ENCODE measurements around the gene ANGPTL4.
A peak's percentile ranks its signal among the peaks of the same experiment; 100 is the strongest.
"Not testable (repeated sequence)": the region's sequence is repeated elsewhere in the genome, so short reads cannot be mapped to it uniquely, and the experiment has no call there.

The ANGPTL4 gene

DNA sequence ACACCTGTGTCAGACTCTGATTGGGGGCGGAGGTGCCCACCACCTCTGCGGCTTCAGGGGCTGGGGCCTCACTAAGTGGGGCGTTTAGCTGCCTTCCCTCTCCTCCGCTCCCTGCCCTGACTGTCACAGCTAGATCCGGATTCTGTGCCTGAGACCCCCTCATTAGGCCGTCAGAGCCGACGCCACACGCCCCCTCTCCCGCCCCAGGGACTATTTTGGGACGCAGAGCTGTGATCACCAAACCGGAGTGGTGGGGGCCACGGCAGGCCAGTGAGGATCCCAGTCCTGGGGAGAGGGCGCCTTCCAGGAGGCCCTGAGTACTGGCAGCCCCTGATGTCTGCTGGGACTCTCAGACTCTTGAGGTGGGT, 21.7 kb upstream of the ANGPTL4 start:
- TF ChIP-seq, protein P1, sequence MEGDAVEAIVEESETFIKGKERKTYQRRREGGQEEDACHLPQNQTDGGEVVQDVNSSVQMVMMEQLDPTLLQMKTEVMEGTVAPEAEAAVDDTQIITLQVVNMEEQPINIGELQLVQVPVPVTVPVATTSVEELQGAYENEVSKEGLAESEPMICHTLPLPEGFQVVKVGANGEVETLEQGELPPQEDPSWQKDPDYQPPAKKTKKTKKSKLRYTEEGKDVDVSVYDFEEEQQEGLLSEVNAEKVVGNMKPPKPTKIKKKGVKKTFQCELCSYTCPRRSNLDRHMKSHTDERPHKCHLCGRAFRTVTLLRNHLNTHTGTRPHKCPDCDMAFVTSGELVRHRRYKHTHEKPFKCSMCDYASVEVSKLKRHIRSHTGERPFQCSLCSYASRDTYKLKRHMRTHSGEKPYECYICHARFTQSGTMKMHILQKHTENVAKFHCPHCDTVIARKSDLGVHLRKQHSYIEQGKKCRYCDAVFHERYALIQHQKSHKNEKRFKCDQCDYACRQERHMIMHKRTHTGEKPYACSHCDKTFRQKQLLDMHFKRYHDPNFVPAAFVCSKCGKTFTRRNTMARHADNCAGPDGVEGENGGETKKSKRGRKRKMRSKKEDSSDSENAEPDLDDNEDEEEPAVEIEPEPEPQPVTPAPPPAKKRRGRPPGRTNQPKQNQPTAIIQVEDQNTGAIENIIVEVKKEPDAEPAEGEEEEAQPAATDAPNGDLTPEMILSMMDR (IDR thresholded peaks at IDR 0.05; ENCODE audit: extremely low read depth, insufficient read depth, missing control alignments): no peak
- in situ Hi-C loops (cut with MboI; ENCODE audit: low pct_unique_long_range_greater_than_20kb, low sequenced_read_pairs, unreplicated experiment): no loop called here
- DNase-seq (ENCODE audit: low spot score): no peak

DNA sequence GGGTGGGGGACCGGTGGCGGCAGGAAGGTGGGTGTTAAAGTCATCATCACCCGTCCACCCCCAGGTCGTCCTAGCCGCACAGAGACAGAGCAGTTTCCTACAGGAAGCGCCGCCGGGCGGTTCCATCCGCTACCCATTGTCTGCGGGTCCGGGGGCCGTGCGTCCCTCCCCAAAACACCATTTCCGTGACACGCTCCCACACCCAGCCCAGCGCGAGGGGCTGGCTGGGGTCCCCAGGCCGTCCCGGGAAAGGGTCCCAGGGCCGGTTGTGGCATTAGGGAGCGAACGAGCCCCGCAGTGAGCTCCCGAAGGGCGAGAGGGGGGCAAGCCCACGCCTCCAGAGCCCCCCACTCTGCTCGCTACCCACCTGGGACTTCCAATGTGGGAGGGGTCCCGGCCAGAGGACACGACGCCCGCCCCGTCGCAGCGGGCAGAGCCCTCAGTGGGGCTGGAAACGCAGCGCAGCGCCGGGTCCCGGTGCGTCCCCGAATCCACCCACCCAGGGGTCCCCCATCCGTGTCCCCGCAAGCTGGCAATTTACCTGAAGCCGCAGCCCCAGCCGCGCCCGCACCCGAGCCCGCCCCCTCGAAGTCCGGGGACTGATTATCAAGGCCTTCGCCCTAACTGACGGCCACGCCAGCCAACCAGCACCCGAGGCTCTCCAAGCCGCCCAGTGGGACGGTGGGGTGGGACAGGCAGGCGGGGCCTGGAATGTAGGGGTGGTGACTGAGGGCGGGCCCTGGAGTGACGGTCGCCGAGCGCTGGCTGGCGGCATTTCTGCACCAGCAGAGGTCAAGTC, 21.1 kb upstream of the ANGPTL4 start, which contains the start of gene KANK3:
Gene KANK3 (minus strand): TSS at position 579 of the 799 bp plus-strand sequence. CDS start 5,434 bp downstream, outside the sequence.
- in situ Hi-C loops (cut with MboI; ENCODE audit: low pct_unique_long_range_greater_than_20kb, low sequenced_read_pairs, unreplicated experiment): no loop called here
- peak; percentile 98 for DNase-seq (ENCODE audit: low spot score)
- TF ChIP-seq, protein P1 (IDR thresholded peaks at IDR 0.05; ENCODE audit: extremely low read depth, insufficient read depth, missing control alignments): no peak

DNA sequence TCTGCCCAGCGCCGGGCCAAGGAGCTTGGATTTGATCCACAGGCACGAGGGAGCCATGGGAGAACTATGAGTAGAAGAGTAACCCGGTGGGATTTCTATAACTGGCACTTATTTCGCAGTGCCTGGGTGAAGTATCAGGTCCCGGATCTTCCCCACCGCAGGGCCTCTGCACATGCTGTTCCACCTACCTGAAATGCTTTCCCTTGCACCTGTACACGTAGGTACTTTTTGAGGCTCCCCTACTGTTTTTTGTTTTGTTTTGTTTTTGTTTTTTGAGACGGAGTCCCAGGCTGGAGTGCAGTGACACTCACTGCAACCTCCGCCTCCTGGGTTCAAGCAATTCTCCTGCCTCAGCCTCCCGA, 20.5 kb upstream of the ANGPTL4 start:
- no peak for DNase-seq (ENCODE audit: low spot score)
- TF ChIP-seq, protein P1 (IDR thresholded peaks at IDR 0.05; ENCODE audit: extremely low read depth, insufficient read depth, missing control alignments): peak; percentile 1
- in situ Hi-C loops (cut with MboI; ENCODE audit: low pct_unique_long_range_greater_than_20kb, low sequenced_read_pairs, unreplicated experiment): no loop called here

DNA sequence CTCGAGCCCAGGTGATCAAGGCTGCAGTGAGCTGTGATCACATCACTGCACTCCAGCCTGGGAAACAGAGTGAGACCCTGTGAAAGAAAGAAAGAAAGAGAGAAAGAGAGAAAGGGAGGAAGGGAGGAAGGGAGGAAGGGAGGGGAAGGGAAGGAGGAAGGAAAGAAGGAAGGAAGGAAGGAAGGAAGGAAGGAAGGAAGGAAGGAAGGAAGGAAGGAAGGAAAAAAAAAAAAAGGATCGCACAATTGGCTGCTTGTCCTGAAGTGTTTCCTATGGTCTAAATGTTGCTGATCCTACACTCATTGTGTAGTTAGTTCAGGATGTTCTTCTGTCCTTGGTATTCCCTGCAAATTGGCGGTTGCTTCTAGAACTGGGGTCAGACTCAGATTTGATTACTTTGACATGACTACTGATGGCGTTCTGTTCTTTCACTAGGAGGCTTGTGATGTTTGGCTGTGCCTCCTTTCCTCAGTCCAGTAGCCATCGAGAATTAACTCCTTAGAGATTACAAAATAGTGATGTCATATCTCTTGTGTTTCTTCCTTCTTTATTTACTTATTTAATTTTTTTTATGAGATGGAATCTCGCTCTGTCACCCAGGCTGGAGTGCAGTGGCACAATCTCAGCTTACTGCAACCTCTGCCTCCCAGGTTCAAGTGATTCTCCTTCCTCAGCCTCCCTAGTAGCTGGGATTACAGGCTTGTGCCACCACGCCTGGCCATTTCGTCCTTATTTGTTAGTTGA, 14.2 kb upstream of the ANGPTL4 start:
- in situ Hi-C loops (cut with MboI; ENCODE audit: low pct_unique_long_range_greater_than_20kb, low sequenced_read_pairs, unreplicated experiment); DNase-seq (ENCODE audit: low spot score): not testable (repeated sequence)

DNA sequence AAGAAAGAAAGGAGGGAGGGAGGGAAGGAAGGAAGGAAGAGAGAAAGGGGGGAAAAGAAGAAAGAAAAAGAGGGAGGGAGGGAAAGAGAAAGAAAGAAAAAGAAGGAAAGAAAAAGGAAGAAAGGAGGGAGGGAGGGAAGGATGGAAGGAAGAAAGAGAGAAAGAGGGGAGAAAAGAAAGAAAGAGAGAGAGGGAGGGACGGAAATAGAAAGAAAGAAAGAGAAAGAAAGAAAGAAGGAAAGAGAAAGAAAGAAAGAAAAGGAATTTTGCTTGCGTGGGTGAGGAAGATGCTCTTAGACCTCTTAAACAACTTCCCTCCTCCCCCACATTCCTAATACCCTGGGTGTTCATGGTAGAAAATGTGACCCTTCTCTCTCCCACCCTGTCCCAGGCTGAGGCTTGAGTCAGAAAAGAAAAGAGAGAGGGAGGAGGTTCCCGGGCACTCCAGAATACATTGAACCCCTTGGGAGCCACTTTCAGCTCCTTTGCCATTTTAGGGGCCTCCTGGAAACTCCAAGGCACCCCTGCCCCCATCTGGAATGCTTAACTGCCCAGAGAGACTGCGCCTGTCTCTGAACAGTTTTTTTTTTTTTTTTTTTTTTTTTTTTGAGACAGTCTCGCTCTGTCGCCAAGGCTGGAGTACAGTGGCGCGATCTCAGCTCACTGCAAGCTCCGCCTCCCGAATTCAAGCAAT, 11.7 kb upstream of the ANGPTL4 start:
- in situ Hi-C loops (cut with MboI; ENCODE audit: low pct_unique_long_range_greater_than_20kb, low sequenced_read_pairs, unreplicated experiment): no loop called here
- TF ChIP-seq, protein P1 (IDR thresholded peaks at IDR 0.05; ENCODE audit: extremely low read depth, insufficient read depth, missing control alignments): no peak
- no peak for DNase-seq (ENCODE audit: low spot score)

DNA sequence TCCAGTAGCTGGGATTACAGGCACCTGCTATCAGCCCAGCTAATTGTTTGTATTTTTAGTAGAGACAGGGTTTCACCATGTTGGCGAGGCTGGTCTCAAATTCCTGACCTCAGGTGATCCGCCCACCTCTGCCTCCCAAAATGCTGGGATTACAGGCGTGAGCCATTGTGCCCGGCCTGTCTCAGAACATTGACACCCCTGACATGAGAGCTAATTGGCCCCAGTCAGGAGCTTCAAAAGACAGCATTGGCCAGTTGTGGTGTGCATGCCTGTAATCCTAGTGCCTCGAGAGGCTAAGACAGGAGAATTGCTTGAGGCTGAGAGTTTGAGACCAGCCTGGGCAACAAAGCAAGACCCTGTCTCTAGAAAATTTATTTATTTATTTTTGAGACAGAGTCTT, 11.1 kb upstream of the ANGPTL4 start:
- DNase-seq (ENCODE audit: low spot score); in situ Hi-C loops (cut with MboI; ENCODE audit: low pct_unique_long_range_greater_than_20kb, low sequenced_read_pairs, unreplicated experiment): not testable (repeated sequence)

DNA sequence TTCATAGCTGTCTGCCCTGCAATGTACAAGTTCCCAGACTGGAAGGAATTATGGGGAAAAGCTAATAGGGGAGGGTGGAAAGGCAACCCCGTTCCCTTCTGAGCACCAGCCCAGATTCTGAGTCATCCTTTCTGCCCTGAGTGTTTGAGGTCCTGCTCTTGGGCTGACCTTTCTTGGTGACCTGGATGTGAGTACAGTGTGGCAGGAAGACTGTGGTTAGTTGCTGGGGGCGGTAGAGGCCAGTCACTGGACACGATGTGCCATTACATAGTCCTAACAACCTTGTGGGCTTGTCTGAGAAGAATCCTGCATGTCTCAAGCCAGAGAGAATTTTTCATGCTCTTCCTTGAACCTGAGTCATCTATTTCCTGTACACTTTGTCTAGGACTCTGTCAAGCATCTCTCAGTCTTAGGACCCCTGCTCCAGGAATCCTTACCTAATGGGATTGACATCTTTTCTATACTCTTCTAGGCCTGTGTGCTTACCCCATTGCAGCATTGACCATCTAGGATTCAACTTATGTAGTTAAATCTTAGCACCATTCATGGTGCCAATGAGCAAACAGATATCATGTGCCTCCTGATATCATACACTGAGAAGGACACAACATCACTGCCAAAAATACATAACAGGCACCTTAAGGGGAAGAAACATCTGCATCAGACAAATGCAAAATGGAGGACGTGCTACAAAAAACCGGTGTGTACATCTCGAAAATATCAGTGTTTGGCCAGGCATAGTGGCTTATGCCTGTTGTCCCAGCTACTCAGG, 8.1 kb upstream of the ANGPTL4 start:
- no peak for DNase-seq (ENCODE audit: low spot score)
- TF ChIP-seq, protein P1 (IDR thresholded peaks at IDR 0.05; ENCODE audit: extremely low read depth, insufficient read depth, missing control alignments): no peak
- in situ Hi-C loops (cut with MboI; ENCODE audit: low pct_unique_long_range_greater_than_20kb, low sequenced_read_pairs, unreplicated experiment): no loop called here

All from GM13977 (cell line).